ENCODE measurements around the gene FBXO17.
"Not testable (repeated sequence)": the region's sequence is repeated elsewhere in the genome, so short reads cannot be mapped to it uniquely, and the experiment has no call there.

Gene FBXO17

DNA sequence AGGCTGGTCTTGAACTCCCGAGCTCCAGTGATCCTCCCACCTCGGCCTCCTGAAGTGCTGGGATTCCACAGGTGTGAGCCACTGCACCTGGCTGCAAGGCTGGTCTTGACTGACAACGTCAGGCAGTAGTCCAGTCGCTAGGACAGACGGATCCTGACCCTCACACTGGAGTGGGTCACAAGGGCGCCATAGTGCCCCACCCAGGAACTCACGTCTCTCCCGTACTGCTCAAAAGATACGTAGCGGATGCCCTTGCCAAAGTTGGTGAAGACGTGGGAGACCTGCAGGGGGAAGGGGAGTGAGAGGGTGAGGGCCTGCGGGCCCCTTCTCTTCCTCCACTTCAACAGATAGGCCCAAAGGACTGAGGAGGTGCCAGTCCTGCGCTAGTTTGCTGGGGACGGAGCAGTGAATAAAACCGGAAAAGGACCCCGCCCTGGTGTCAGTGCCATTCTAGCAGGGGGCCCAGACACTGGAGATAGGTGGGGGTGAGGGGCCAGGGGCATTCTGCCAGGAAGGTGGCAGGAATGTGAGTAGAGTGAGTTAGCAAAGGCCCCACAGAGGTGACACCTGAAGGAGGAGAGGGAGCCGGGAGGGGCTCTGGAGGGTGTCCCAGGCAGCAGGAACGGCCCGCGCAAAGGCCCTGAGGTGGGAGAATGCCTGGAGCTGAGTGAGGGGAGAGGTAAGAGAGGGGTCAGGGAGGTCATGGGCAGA lies 32.9 kb downstream of the FBXO17 start:
- DNase-seq = no peak

DNA sequence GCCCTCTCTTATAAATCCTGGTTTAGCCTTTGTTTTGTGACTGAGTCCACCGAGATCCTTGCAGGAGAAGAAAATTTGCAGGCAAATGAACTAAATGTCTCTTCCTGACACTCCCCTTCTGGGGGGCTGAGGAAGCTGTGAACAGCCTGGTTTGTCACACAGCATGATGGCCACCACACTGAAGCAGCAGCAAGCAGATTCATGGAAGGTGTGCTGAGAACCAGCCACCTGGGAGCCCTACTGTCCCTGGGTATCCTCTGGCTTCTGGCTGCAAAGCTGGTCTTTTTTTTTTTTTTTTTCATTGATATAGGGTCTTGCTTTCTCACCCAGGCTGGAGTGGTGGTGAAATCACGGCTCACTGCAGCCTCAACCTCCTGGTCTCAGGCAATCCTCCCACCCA lies 33.6 kb downstream of the FBXO17 start:
- no peak for DNase-seq

DNA sequence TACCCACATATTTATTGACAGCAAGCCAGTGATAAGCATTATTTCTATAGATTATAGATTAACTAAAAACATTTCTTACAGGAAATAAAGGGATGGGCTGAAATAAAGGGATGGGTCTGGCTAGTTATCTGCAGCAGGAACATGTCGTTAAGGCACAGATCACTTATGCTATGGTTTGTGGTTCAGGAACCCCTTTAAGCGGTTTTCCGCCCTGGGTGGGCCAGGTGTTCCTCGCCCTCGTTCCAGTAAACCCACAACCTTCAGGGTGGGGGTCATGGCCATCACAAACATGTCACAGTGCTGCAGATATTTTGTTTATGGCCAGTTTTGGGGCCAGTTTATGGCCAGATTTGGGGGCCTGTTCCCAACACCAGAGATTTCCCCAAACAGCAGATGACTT lies 34.1 kb downstream of the FBXO17 start:
- DNase-seq = not testable (repeated sequence)

DNA sequence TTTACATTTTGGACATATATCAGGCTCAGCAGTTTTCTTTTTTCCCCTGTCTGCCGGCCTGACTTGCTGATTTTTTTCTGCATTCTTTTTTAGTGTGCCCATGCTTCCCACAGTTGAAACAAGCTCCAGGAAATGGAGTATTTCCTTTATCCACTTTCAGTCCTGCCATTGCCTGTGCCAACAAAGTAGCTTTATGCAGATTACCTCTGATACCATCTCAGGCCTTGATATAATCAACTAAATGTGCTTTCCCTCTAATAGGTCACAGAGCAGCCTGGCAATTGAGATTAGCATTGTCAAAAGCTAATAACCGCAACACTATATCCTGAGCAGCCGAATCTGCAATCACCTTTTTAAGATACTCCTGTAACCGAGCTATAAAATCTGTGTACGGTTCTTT lies 35.6 kb downstream of the FBXO17 start:
- no peak for DNase-seq

DNA sequence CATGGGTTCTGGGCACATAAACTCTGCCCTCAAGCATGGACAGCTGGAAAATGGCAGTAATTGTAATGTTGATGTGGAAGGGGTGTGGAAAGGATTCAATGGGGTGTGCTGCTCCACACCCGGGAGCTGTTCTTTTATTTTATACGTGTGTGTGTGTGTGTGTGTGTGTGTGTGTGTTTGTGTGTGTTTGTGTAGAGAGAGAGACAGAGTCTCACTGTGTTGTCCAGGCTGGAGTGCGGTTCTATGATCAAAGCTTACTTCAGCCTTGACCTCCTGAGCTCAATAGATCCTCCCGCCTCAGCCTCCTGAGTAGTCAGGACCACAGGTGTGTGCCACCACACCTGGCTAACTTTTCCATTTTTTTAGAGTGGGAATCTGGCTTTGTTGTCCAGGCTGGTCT lies 42.0 kb downstream of the FBXO17 start:
- no peak for DNase-seq

DNA sequence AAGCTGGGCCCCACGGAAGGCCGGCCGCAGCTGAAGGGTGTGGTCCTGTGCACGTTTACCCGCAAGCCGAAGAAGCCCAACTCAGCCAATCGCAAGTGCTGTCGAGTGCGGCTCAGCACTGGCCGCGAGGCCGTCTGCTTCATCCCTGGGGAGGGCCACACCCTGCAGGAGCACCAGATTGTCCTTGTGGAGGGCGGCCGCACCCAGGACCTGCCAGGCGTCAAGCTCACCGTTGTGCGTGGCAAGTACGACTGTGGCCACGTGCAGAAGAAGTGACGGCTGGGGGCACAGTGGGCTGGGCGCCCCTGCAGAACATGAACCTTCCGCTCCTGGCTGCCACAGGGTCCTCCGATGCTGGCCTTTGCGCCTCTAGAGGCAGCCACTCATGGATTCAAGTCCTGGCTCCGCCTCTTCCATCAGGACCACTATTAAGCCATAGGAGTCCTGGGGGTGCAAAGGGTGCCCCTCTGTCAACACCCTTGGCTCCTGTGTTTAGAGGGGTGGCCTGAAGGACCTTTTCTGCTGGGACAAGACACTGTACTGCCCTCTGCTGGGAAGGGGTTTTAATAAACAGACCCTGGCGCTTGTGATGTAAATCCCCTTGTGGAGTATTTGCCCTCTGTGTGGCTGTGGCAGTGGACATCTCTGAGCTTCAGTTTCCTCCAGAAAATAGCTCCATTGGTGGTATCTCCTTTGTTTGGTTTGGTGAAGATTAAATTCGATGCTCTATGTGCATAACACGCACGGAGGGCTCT lies 42.9 kb downstream of the FBXO17 start:
- DNase-seq = peak; percentile 34

DNA sequence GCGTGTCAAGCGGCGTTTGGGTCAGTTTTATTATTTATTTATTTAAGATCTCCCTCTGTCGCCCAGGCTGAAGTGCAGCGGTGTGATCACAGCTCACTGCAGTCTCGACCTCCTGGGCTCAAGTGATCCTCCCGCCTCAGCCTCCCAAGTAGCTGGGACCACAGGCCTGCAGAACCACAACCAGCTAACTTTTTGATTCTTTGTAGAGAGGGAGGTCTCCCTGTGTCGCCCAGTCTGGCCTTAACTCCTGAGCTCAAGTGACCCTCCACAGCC lies 44.1 kb downstream of the FBXO17 start:
- DNase-seq = no peak

DNA sequence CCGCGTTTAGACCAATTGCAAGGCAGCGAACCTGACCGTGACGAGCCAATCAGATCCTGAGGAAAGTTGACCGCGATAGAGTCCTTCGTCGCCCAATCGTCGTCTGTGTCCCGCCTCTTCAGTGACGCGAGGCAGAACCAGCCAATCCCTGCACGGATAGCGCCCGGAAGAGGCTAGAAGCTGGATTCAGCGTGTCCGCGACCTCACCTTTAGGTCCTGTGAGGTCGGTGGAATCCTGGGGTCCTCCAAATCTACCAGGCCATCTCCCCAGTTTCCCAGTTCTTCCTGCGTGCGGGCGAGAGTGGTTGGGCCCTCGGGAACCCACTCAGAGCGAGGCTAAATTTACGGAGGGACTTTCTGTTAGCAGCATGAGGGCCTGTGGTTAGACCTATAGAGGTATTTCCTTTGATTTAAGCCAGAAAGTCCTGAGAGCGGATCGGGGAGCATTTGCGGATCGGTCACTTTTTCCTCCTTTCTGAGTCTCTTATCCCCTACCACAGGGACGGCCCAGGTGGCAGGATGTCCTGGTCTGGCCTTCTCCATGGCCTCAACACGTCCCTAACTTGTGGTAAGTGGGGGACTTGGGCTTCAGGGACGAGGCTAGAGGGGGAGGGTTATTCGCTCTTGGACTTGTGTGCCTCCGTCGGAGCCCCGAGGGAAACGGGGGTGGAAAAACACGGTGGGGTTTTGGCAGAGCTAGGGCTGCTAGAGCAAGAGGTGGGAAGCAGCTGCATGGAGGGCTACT lies 44.6 kb downstream of the FBXO17 start, which contains the start of gene MRPS12:
Gene MRPS12 (plus strand): TSS at position 169 of the 745 bp plus-strand sequence. CDS start 351 bp downstream, at position 520.
- DNase-seq = peak; percentile 99

DNA sequence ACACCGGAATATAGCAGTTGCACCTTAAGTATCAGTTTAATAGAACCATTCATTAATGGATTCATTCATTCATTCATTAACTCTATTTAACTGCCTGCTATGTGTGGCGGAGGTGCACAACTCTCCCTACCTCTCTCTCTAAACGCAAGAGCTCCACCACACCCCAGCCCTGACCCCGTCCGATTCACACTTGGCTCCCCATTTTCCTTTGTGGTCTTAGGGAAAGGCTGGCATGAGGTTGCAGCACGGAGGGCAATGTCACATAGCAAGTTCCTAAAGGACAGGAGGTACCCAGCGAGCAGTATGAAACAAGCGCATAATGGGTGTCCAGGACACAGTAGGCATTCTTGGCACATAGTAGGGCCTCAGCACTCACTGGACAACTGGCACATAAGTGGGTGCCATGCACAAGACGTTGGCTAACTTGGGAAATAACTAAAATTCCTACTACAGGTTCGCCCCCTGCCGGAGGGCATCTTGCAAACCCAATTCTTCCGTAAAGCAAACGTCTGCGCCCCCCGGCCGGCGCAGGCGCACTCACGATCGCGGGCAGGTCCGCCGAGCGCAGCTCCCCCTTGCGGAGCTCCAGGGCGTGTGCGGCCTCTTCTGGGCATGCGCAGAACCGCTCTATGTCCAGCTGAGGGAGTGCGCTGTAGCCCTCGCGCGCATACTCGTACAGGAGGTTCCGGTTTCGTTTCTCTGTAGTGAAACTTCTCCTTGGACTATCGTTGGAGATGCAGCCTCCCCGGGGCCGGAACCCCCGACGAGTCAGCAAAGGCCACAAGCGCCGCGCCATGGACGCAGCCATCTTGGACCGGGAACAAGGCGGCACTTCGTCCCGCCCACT lies 45.4 kb downstream of the FBXO17 start, which contains the start of gene SARS2:
Gene SARS2 (minus strand): TSS at position 835 of the 847 bp plus-strand sequence. CDS start 27 bp downstream, at position 808.
- peak; percentile 90 for DNase-seq

DNA sequence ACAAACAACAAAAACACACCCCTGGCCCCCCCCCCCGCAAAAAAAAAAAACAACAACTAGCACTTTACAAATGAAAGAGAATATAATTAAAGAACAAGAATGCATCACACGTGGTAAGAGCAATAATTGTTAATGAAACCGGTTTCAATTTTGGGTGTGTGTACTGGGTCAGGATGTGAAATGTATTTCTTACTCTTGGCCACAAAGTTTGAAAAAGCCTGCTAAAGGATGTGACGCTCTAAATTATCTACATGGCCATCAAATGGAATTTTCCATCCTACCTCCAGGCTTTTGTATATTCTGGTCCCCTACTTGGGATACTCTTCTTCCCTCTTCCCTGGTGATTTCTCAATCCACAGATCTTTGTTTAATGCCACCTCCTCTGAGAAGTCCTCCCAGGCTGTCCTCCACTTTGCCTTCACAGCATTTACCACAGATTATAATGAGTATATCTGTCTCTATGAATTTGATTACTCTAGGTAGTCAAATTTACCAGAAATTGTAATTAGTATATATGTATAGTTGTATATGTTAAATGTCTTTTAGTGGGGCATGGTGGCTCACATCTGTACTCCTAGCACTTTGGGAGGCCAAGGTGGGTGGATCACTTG lies 47.0 kb downstream of the FBXO17 start:
- DNase-seq = no peak

DNA sequence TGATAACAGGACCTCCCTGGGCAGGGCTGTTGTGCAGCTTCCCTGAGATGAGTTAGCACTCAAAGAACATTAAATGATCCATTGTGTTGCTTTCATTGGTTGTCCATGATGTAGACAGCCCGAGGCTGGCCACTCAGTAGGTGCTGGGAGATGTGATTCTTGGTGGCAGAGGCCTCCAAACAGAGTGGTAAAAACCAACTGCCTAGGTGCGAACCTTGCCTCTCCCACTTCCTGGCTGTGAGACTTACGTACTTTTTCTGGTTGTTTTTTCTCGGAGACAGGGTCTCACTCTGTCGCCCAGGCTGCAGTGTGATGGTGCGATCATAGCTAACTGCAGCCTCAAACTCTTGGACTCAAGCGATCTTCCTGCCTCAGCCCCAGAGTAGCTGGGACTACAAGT lies 51.2 kb downstream of the FBXO17 start:
- DNase-seq = no peak

DNA sequence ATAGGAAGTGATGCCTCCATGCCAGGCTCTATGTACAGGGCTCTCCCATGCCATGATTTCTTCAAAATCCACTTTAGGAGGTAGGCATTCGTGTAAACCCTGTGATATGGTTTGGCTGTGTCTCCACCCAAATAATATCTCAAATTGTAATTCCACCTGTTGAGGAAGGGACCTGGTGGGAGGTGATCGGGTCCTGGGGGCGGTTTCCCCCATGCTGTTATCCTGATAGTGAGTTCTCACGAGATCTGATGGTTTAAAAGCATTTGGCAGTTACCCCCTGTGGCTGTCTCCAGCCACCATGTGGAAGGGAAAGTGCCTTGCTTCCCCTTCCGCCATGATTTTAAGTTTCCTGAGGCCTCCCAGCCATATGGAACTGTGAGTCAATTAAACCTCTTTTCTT lies 53.1 kb downstream of the FBXO17 start:
- no peak for DNase-seq

DNA sequence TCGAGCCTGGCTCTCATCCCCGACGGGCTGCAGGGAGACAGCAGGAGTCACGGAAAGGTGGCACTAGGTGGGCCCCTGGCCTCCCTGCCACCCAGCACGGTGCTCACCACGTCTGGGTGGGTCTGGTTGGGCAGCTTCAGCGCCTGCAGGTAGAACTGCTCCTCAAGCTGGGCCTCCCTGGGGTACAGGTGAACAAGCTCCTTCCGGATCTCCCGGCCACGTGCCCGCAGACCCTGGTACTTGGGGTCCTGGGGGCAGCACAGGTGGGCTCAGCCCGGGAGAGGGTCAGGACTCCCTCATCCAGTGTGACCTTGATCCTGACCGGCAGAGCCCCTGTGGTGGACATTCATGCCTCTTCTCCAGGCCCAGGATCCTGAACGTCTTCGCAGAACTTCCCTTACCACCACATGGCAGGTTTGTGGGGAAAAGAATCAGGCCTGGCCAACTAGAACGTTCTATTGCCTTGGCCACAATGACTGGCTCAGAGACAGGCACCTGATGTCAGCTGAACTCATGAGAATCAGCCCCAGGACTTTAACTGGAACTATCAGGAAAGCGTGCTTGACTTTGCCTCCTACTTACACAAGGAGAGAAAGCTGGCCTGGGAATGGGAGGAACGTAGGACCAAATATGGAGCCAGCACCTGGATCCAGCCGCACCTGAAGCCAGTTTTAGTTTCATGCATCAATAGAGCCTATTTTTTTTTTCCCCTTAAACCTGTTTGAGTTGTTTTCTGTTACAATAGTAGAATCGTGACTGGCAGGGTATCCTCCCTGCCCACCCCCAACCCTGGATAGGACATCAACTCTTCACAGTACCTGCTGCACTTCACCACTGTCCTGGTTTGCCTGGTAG lies 53.9 kb downstream of the FBXO17 start:
- DNase-seq = no peak

DNA sequence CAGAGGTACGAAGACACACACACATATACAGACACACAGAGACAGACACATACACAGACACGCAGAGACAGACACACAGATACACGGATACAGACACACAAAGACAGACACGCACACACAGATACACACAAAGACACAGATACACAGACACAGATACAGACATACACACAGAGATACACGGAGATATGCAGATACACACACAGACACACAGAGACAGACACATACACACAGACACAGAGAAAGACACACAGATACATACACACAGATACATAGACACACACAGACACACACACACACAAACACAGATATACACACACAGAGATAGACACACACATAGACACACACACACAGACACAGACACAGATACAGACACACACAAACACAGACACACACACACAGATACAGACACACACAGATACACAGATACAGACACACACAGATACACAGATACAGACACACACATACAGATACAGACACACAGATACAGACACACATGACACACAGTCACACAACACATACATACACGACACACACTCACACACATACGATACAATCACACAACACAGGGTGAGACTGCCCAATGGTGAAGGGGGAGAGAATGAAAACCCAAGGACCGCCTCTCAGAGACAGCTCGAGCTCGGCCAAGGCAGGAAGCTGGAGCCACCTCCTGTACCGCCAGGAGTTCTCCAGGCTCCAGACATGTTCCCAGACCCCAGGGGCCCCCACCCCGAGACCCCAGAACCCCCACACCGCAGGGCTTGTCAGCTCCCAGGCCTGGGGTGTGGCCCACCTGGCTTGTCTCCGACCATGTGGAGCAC lies 54.7 kb downstream of the FBXO17 start:
- DNase-seq = no peak

DNA sequence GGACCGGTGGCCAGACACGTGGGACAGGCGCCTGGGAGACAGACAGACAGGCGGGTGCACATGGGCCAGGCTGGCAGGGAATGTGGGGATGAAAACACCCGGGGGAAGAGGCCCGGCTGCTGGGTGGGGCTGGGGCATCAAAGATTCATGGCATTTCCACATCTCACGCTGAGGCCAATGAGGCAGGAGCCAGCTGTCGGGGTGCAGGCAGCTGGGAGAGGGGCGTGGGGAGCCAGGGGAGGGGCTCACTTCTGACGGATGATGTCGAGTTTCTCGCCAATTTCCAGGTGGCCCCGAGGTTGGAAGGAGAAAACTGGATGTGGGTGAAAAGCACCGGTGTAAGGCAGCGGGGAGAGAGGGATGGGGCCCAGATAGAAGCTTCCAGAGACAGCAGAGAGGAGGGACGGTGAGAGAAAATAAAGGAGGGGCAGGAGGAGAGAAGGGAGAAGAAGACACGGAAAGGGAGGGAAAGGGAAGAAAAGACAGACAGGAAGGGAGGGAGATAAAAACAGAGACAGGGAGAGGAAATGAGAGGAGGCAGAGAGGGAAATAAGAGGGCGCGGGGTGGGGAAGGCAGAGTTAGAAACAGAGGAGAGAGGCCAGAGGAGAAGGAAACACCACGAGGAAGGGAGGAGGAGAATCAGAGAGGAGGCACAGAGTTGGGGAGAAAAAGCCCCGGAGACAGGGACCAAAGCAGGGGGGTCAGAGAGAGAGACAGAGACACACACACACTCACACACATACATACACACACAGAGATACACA lies 55.5 kb downstream of the FBXO17 start:
- DNase-seq = no peak

DNA sequence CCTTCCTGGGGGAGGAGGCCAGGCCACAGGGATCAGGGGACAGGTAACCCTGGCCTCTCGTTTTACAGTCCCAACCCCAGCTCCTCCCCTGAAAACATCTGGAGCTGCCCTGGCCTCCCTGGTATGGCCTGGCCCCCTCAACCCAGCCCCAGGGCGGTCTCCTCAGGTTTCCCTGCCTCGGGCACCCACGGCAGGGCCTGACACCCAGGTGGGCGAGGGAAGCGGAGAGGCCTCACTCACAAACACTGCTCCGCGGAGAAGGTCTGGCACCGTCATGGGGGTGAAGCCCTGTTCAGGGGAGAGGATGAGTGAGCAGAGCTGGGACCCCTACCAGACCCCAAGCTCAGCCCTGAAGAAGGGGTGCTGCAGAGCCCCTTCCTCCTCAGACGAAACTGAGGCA lies 57.0 kb downstream of the FBXO17 start:
- DNase-seq = no peak

DNA sequence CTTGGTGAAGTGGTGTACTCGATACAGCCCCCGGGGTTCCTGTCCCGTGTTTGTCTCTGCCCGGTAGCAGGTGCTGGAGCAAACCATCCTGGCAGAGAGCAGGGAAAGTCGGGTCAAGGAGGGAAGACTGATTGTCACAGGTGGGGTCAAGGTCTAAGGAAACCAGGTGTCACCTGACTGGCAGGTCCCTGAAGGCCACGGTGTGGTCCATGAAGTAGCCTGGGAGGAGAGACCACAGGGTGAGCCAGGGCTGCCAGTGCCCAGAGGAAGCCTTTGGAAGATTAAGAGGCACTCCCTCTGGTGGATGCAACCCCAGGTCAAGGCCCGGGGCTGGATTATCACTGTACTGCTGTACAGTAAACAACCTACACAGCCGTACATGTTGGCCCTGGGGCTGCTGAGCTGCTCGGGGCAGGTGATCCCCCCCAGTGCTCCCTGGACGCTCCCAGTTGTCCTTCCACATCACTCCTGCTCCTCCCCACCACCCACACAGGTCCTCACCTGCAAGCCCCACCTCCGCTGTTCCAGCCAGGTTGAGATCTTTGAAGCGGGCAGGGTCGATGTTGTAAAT lies 57.5 kb downstream of the FBXO17 start:
- no peak for DNase-seq

DNA sequence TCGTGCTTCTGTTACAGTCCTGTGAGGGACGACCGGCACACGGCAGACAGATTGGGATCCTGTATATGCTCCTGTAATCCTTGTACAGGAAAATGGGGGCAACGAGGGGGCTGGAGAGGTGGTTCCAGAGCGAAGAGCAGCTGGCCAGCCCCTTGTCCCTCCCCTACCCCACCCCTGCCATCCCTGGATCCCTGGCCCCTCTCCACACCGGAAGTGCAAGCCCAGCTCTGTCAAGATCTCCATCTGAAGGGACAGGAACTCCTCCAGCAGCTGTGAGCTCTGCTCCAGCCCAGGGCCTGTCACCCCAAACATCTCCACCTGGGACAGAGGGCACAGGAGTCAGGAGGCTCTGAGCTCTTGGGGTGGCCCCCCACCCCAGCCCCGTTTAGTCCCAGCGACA lies 58.0 kb downstream of the FBXO17 start:
- no peak for DNase-seq

Measured in activated naive CD4-positive, alpha-beta T cell treated with Interleukin-2 at 50 U/mL for 16 hours (primary cell).